HTR-8/SVneo (cell line): ENCODE data around the gene PCDHGA9.
"Not testable (repeated sequence)": the region's sequence is repeated elsewhere in the genome, so short reads cannot be mapped to it uniquely, and the experiment has no call there.

Experiments
- DNase-seq: peaks from one replicate; pipeline ENCODE4 v3.0.0; 2011; ENCODE audit warnings: low spot score, mixed read lengths; ENCODE audit not compliant: insufficient read length
- FAIRE-seq: peaks from 2 replicates; lab custom pipeline; 2011; peaks lifted over from hg19 to GRCh38; lab: Jason Lieb, UNC

PCDHGA9 gene

DNA sequence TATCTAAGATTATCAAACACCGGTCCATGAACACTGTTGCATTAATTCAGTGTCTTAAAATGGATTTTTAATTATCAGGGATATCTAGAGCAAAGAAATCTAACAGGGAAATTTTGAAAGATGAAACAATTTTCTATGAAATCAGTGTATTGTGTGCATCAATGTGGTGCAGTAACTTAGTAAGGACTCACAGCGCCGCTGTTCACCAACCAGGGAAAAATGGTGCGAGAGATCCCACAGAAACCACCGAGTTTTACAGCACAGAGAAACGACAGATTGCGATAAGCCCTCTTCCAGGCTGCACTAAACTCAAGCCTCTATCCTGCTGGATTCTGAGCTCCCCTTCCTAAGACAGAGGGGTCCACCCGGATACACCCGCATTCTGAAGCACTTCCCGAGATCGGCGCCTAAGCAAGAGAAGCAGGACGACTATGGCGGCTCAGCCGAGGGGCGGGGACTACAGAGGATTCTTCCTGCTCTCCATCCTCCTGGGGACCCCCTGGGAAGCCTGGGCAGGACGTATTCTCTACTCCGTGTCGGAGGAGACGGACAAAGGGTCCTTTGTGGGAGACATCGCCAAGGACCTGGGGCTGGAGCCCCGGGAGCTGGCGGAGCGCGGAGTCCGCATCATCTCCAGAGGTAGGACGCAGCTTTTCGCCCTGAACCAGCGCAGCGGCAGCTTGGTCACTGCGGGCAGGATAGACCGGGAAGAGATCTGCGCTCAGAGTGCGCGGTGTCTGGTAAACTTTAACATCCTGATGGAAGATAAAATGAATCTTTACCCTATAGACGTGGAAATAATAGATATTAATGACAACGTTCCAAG is 19.9 kb upstream of the PCDHGA9 start, which contains the start of gene PCDHGA7:
TSS of gene PCDHGA7 (plus strand) at position 274 of the 826 bp plus-strand sequence. CDS start at position 432, 158 bp downstream.
- FAIRE-seq = no peak
- DNase-seq = peak; percentile 14

DNA sequence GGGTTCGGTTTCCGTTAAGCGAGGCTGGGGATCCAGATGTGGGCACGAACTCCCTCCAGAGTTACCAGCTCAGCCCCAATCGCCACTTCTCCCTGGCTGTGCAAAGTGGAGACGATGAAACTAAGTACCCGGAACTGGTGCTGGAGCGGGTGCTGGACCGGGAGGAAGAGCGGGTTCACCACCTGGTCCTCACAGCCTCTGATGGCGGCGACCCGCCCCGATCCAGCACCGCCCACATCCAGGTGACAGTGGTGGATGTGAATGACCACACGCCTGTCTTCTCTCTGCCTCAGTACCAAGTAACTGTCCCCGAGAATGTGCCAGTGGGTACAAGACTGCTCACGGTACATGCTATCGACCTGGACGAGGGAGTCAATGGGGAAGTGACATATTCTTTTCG is 19.2 kb upstream of the PCDHGA9 start:
- no peak for DNase-seq
- FAIRE-seq = no peak

DNA sequence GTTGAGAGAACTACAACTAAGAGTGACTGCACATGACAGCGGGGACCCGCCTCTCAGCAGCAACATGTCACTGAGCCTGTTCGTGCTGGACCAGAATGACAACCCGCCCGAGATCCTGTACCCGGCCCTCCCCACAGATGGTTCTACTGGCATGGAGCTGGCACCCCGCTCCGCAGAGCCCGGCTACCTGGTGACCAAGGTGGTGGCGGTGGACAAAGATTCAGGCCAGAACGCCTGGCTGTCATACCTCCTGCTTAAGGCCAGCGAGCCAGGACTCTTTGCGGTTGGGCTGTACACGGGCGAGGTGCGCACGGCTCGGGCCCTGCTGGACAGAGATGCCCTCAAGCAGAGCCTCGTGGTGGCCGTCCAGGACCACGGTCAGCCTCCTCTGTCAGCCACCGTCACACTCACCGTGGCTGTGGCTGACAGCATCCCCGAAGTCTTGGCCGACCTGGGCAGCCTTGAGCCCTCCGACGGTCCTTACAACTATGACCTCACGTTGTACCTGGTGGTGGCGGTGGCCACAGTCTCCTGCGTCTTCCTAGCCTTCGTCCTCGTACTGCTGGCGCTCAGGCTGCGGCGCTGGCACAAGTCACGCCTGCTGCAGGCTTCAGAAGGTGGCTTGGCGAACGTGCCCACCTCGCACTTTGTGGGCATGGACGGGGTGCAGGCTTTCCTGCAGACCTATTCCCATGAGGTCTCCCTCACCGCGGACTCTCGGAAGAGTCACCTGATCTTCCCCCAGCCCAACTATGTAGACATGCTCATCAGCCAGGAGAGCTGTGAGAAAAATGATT is 17.9 kb upstream of the PCDHGA9 start:
- DNase-seq (no peak), FAIRE-seq (peak; percentile 20)

DNA sequence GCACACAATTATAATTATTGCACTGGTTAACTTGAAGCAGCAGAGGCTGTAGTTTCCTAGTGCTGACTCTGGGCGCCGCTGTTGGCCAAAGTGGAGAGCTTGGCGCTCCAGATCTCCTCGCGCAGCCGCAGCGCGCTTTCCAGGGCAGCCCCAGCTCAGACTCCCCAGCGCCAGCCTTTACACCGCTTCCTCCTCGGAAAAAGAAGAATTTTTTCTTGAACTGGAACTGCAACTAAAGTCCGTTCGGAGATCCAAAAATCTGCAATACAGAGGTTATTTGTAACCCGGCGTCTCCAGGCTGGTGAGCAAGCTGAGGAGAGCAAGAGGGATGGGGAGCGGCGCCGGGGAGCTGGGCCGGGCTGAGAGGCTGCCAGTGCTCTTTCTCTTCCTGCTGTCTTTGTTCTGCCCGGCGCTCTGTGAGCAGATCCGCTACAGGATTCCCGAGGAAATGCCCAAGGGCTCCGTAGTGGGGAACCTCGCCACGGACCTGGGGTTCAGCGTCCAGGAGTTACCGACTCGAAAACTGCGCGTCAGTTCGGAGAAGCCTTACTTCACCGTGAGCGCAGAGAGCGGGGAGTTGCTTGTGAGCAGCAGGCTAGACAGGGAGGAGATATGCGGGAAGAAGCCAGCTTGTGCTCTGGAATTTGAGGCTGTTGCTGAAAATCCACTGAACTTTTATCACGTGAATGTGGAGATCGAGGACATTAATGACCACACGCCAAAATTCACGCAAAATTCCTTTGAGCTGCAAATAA is 14.8 kb upstream of the PCDHGA9 start, which contains the start of gene PCDHGB4:
TSS of gene PCDHGB4 (plus strand) at position 142 of the 755 bp plus-strand sequence. CDS start at position 329, 187 bp downstream.
- DNase-seq = peak; percentile 34
- FAIRE-seq = peak; percentile 93

DNA sequence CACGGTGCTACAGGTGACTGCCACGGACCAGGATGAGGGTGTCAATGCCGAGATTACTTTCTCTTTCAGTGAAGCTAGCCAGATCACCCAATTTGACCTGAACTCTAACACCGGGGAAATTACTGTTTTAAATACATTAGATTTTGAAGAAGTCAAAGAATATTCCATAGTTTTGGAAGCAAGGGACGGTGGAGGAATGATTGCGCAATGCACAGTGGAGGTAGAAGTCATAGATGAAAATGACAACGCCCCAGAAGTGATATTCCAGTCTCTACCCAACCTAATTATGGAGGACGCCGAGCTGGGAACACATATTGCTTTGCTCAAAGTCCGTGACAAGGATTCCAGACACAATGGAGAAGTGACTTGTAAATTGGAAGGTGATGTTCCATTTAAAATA is 13.9 kb upstream of the PCDHGA9 start:
- no peak for FAIRE-seq

DNA sequence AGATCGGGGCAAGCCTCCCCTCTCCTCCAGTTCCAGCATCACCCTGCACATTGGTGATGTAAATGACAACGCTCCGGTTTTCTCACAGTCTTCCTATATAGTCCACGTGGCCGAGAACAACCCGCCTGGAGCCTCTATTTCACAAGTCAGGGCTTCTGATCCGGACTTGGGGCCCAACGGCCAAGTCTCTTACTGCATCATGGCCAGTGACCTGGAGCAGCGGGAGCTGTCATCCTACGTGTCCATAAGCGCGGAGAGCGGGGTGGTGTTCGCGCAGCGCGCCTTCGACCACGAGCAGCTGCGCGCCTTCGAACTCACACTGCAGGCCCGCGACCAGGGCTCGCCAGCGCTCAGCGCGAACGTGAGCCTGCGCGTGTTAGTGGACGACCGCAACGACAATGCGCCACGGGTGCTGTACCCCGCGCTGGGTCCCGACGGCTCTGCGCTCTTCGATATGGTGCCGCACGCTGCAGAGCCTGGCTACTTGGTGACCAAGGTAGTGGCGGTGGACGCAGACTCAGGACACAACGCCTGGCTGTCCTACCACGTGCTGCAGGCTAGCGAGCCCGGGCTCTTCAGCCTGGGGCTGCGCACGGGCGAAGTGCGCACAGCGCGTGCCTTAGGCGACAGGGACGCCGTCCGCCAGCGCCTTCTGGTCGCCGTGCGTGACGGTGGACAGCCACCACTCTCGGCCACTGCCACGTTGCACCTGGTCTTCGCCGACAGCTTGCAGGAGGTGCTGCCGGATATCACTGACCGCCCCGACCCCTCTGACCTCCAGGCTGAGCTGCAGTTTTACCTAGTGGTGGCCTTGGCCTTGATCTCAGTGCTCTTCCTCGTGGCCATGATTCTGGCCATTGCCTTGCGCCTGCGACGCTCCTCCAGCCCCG is 13.2 kb upstream of the PCDHGA9 start:
- DNase-seq (no peak), FAIRE-seq (no peak)

More for the DNA sequence above, 13.9 kb upstream of the PCDHGA9 start:
- no peak for DNase-seq

DNA sequence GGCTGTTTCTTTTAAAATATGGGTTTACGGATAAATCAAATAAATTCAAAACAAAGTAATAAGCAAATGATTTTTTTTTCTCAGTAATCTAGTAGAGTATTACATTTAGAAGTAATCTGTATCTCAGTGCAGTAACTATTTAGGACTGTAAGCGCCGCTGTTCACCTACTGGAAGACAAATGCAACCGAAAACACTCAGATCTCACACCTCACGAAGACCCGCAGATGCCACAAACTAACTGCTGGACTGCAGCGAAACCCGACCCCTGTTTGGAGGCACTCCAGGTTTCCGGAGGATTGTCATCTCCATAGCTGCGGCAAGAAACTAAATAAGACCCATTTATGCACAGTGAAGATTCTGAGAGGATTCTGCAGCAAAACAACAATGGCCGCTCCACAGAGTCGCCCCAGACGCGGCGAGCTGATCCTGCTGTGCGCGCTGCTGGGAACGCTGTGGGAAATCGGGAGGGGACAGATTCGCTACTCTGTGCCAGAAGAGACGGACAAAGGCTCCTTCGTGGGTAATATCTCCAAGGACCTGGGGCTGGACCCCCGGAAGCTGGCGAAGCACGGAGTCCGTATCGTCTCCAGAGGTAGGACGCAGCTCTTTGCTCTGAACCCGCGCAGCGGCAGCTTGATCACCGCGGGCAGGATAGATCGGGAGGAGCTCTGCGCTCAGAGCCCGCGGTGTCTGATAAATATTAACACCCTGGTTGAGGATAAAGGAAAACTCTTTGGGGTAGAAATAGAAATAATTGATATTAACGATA is 10.0 kb upstream of the PCDHGA9 start, which contains the start of gene PCDHGA8:
TSS of gene PCDHGA8 (plus strand) at position 205 of the 770 bp plus-strand sequence. CDS start at position 386, 181 bp downstream.
- DNase-seq (no peak), FAIRE-seq (no peak)

DNA sequence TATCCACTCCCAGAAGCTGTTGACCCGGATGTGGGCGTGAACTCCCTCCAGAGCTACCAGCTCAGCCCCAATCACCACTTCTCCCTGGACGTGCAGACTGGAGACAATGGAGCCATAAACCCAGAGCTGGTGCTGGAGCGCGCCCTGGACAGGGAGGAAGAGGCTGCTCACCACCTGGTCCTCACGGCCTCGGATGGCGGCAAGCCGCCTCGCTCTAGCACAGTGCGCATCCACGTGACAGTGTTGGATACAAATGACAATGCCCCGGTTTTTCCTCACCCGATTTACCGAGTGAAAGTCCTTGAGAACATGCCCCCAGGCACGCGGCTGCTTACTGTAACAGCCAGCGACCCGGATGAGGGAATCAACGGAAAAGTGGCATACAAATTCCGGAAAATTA is 9.3 kb upstream of the PCDHGA9 start:
- no peak for FAIRE-seq
- DNase-seq = no peak

DNA sequence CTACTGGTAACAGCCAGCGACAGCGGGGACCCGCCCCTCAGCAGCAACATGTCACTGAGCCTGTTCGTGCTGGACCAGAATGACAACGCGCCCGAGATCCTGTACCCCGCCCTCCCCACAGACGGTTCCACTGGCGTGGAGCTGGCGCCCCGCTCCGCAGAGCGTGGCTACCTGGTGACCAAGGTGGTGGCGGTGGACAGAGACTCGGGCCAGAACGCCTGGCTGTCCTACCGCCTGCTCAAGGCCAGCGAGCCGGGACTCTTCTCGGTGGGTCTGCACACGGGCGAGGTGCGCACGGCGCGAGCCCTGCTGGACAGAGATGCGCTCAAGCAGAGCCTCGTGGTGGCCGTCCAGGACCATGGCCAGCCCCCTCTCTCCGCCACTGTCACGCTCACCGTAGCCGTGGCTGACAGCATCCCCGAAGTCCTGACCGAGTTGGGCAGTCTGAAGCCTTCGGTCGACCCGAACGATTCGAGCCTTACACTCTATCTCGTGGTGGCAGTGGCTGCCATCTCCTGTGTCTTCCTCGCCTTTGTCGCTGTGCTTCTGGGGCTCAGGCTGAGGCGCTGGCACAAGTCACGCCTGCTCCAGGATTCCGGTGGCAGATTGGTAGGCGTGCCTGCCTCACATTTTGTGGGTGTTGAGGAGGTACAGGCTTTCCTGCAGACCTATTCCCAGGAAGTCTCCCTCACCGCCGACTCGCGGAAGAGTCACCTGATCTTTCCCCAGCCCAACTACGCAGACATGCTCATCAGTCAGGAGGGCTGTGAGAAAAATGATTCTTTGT is 8.0 kb upstream of the PCDHGA9 start:
- FAIRE-seq, DNase-seq: not testable (repeated sequence)

DNA sequence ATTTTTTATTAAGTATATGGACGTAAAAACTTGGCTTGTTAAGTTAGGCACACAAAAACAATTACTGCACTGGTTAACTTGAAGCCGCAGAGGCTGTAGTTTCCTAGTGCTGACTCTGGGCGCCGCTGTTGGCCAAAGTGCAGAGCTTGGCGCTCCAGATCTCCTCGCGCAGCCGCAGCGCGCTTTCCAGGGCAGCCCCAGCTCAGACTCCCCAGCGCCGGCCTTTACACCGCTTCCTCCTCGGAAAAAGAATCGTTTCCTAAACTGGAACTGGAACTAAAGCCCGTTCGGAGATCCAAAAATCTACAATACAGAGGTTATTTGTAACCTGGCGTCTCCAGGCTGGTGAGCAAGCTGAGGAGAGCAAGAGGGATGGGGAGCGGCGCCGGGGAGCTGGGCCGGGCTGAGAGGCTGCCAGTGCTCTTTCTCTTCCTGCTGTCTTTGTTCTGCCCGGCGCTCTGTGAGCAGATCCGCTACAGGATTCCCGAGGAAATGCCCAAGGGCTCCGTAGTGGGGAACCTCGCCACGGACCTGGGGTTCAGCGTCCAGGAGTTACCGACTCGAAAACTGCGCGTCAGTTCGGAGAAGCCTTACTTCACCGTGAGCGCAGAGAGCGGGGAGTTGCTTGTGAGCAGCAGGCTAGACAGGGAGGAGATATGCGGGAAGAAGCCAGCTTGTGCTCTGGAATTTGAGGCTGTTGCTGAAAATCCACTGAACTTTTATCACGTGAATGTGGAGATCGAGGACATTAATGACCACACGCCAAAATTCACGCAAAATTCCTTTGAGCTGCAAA is 4.6 kb upstream of the PCDHGA9 start, which contains the start of gene PCDHGB5:
TSS of gene PCDHGB5 (plus strand) at position 192 of the 796 bp plus-strand sequence. CDS start at position 373, 181 bp downstream.
- DNase-seq = not testable (repeated sequence)
- FAIRE-seq = peak; percentile 76

DNA sequence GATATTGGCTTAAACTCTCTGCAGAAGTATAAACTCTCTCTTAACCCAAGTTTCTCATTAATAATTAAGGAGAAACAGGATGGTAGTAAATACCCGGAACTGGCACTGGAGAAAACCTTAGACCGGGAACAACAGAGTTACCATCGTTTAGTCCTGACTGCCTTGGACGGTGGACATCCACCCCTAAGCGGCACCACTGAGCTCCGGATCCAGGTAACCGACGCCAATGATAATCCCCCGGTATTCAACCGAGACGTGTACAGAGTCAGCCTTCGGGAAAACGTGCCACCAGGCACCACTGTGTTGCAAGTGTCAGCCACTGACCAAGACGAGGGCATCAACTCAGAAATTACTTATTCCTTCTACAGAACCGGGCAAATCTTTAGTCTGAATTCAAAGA is 4.0 kb upstream of the PCDHGA9 start:
- DNase-seq (no peak), FAIRE-seq (no peak)

DNA sequence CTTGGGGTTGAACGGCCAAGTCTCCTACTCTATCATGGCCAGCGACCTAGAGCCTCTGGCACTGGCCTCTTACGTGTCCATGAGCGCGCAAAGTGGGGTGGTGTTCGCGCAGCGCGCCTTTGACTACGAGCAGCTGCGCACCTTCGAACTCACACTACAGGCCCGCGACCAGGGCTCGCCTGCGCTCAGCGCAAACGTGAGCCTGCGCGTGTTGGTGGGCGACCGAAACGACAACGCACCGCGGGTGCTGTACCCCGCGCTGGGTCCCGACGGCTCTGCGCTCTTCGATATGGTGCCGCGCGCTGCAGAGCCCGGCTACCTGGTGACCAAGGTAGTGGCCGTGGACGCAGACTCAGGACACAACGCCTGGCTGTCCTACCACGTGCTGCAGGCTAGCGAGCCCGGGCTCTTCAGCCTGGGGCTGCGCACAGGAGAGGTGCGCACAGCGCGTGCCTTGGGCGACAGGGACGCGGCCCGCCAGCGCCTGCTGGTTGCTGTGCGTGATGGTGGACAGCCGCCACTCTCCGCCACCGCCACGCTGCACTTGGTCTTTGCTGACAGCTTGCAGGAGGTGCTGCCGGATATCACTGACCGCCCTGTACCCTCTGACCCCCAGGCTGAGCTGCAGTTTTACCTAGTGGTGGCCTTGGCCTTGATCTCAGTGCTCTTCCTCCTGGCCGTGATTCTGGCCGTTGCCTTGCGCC is 2.9 kb upstream of the PCDHGA9 start:
- FAIRE-seq = no peak
- no peak for DNase-seq

DNA sequence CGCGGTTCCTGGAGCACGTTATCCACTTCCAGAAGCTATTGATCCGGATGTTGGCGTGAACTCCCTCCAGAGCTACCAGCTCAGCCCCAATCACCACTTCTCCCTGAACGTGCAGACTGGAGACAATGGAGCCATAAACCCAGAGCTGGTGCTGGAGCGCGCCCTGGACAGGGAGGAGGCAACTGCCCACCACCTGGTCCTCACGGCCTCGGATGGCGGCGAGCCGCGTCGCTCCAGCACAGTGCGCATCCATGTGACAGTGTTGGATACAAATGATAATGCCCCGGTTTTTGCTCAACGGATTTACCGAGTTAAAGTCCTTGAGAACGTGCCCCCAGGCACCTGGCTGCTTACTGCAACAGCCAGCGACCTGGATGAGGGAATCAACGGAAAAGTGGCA is 809 bp downstream of the PCDHGA9 start:
- DNase-seq = no peak
- FAIRE-seq = no peak

DNA sequence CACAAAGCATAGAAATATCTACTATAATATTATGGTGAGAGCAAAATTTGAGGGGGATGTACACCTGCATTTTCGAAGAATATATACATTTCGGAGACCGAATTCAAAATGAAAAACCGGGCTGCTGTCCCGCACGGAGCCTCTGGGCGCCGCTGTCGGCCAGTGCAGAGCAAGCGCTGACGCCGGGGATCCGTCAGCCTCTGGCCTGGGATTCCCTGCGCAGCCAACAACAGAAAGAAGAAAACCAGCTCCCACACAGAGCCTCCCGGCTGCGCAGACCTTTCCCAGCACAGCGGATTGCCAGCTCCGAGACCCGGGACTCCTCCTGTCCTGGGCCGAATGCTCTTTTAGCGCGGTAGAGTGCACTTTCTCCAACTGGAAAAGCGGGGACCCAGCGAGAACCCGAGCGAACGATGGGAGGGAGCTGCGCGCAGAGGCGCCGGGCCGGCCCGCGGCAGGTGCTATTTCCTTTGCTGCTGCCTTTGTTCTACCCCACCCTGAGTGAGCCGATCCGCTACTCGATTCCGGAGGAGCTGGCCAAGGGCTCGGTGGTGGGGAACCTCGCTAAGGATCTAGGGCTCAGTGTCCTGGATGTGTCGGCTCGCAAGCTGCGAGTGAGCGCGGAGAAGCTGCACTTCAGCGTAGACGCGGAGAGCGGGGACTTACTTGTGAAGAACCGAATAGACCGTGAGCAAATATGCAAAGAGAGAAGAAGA is 5.4 kb downstream of the PCDHGA9 start, which contains the start of gene PCDHGB6:
TSS of gene PCDHGB6 (plus strand) at position 232 of the 716 bp plus-strand sequence. CDS start at position 414, 182 bp downstream.
- not testable (repeated sequence) for DNase-seq, FAIRE-seq

DNA sequence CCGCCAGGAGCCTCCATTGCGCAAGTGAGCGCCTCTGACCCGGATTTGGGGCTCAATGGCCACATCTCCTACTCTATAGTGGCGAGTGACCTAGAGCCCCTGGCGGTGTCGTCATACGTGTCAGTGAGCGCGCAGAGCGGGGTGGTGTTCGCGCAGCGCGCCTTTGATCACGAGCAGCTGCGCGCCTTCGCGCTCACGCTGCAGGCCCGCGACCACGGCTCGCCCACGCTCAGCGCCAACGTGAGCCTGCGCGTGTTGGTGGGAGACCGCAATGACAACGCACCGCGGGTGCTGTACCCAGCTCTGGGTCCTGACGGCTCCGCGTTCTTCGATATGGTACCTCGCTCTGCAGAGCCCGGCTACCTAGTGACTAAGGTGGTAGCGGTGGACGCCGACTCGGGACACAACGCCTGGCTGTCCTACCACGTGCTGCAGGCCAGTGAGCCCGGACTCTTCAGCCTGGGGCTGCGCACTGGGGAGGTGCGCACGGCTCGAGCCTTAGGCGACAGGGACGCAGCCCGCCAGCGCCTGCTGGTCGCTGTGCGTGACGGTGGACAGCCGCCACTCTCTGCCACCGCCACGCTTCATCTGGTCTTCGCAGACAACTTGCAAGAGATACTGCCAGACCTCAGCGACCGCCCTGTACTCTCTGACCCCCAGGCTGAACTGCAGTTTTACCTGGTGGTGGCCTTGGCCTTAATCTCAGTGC is 7.2 kb downstream of the PCDHGA9 start:
- FAIRE-seq (no peak), DNase-seq (no peak)
